ENCODE data around the gene RAD51B. TPM values are rescaled to one million over a fixed set of nuclear protein-coding genes. Genes with fewer than 3 reads are reported as not detected.

Gene RAD51B
- total RNA-seq, 1 experiment from 2014 or later, result 14.2 TPM

- TF ChIP-seq CDX4 (CRISPR knock-in tag; IDR thresholded peaks at IDR 0.05; ENCODE audit: borderline replicate concordance) (no peak), NFATC4 (CRISPR knock-in tag; IDR thresholded peaks at IDR 0.05) (no peak), TEAD4 (CRISPR knock-in tag; IDR thresholded peaks at IDR 0.05) (no peak), E2F1 (CRISPR knock-in tag; IDR thresholded peaks at IDR 0.05) (no peak), JUN (CRISPR knock-in tag; IDR thresholded peaks at IDR 0.05) (no peak), OVOL2 (CRISPR knock-in tag; IDR thresholded peaks at IDR 0.05; ENCODE audit: borderline replicate concordance) (no peak), ZNF263 (CRISPR knock-in tag; IDR thresholded peaks at IDR 0.05; ENCODE audit: low read depth) (no peak), MAX (CRISPR knock-in tag; IDR thresholded peaks at IDR 0.05) (no peak), KAT7 (CRISPR knock-in tag; IDR thresholded peaks at IDR 0.05; ENCODE audit: borderline replicate concordance) (no peak)
Observed at GRCh38 chr14:67785270-67786109, 34.1 kb upstream of the RAD51B start (continued).

GRCh38 chr14:67787673-67788072 is 31.9 kb upstream of the RAD51B start:
- Mint-ChIP-seq H3K27ac (no peak overlapping the region), H3K9me3 (no peaks in the 10 kb centered on the region), H3K4me1 (no peaks in the 10 kb centered on the region), H3K36me3 (peaks cover 67% of the 10 kb centered on the region), H3K27me3 (ENCODE audit: low read depth) (no peaks in the 10 kb centered on the region), H3K4me3 (no peak overlapping the region)
- CTCF ChIA-PET, result no interaction called here
- POLR2A ChIA-PET, result no interaction called here
- DNase-seq (ENCODE audit: low spot score) (no peak), ATAC-seq (no peak)
- TF ChIP-seq NR3C1 (CRISPR knock-in tag; conservative IDR thresholded peaks at IDR 0.05; ENCODE audit: low read depth), result no peak
- TF ChIP-seq ZNF396 (CRISPR knock-in tag; IDR thresholded peaks at IDR 0.05; ENCODE audit: borderline replicate concordance), result no peak
- TF ChIP-seq ZNF138 (CRISPR knock-in tag; conservative IDR thresholded peaks at IDR 0.05), result no peak
- TF ChIP-seq MYBL2 (CRISPR knock-in tag; IDR thresholded peaks at IDR 0.05), result no peak
- no peak for TF ChIP-seq SOX15 (CRISPR knock-in tag; IDR thresholded peaks at IDR 0.05)
- no peak for TF ChIP-seq ZNF671 (CRISPR knock-in tag; IDR thresholded peaks at IDR 0.05)
- no peak for TF ChIP-seq ETV6 (CRISPR knock-in tag; IDR thresholded peaks at IDR 0.05)
- TF ChIP-seq ELF4 (CRISPR knock-in tag; IDR thresholded peaks at IDR 0.05; ENCODE audit: low read depth), result no peak
- TF ChIP-seq SP1 (CRISPR knock-in tag; conservative IDR thresholded peaks at IDR 0.05), result no peak
- TF ChIP-seq ATF1 (CRISPR knock-in tag; IDR thresholded peaks at IDR 0.05), result no peak
- no peak for TF ChIP-seq NFYB (CRISPR knock-in tag; conservative IDR thresholded peaks at IDR 0.05; ENCODE audit: low read depth)
- TF ChIP-seq TP53 (CRISPR knock-in tag; IDR thresholded peaks at IDR 0.05), result no peak
- TF ChIP-seq JUN (CRISPR knock-in tag; IDR thresholded peaks at IDR 0.05), result no peak
- TF ChIP-seq EMX1 (CRISPR knock-in tag; IDR thresholded peaks at IDR 0.05), result no peak
- TF ChIP-seq NR2C2 (CRISPR knock-in tag; IDR thresholded peaks at IDR 0.05), result no peak
- no peak for TF ChIP-seq ESRRA (CRISPR knock-in tag; IDR thresholded peaks at IDR 0.05; ENCODE audit: borderline replicate concordance)
- TF ChIP-seq AR (CRISPR knock-in tag; IDR thresholded peaks at IDR 0.05), result no peak
- no peak for TF ChIP-seq PREB (CRISPR knock-in tag; IDR thresholded peaks at IDR 0.05; ENCODE audit: borderline replicate concordance)
